Measurements from ENCODE around the gene PABPC1L2A. TPM values are rescaled to one million over a fixed set of nuclear protein-coding genes. Genes with fewer than 3 reads are reported as not detected.
A peak's percentile ranks its signal among the peaks of the same experiment; 100 is the strongest.

Gene PABPC1L2A
- total RNA-seq, 2 donors from 2014 or later = 0.49 TPM; not detected in 1

DNA sequence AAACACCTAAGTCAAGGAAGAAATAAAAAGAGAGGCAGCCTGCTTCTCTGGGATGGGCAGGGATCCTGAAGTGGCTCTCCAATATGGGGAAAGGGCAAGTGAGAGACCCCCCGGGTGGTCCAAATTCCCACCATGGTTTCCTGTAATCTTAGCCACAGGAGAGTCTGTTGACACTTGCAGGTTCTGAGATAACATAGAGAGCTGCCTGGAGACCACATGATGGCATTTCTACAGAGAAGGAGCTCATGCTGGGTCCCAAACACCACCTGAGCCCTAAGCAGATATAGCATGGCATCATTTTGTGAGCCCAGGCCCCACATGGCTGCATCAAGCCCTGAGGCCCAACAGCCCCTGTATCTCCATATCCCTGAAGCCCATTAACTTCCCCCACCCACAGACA, 50.4 kb downstream of the PABPC1L2A start:
- Mint-ChIP-seq H3K9me3 (peaks cover 61% of the 10 kb centered on the region), H3K27me3 (ENCODE audit: insufficient read depth) (peaks cover 32% of the 10 kb centered on the region), H3K36me3 (ENCODE audit: low read depth) (no peaks in the 10 kb centered on the region), H3K4me1 (peaks cover 2% of the 10 kb centered on the region), H3K4me3 (no peak overlapping the region), H3K27ac (no peak overlapping the region)
- Histone ChIP-seq H3K36me3 (ENCODE audit: control insufficient read depth, insufficient read depth, low read length) (no peaks in the 10 kb centered on the region), H3K9ac (ENCODE audit: extremely low read depth, low read length, poor library complexity, severe bottlenecking) (no peak overlapping the region), H3K4me3 (ENCODE audit: low read length) (no peak overlapping the region), H3K27ac (ENCODE audit: low read depth, low read length) (no peak overlapping the region), H3K9me3 (ENCODE audit: control insufficient read depth, low read length) (no peaks in the 10 kb centered on the region), H3K4me1 (ENCODE audit: control insufficient read depth, insufficient read depth, low read length) (no peaks in the 10 kb centered on the region), H3K27me3 (ENCODE audit: control insufficient read depth, insufficient read depth, low read length, poor library complexity, severe bottlenecking) (peaks cover 19% of the 10 kb centered on the region)
- WGBS, 2 experiments (ENCODE audit: insufficient coverage in 1 of 2, insufficient read length in 1 of 2) = 0% methylated on average over 1 of the region's 1 CpG; no CpG with 5 or more reads in 1 of the 2 experiments
- no peak for TF ChIP-seq CTCF (conservative IDR thresholded peaks at IDR 0.05)
- peak; percentile 56 for DNase-seq

Other genes starting within 250 kb of the PABPC1L2A start
- not detected for gene FAM236C, start 166.9 kb downstream of the PABPC1L2A start, total RNA-seq
- not detected for gene FAM236A, start 141.3 kb downstream of the PABPC1L2A start, total RNA-seq
- not detected for gene DMRTC1, start 135.7 kb downstream of the PABPC1L2A start, total RNA-seq
- under 1 TPM in 1 of 2 donors, not detected in 1; 0.15 TPM for gene PABPC1L2B, start 76.6 kb downstream of the PABPC1L2A start, total RNA-seq
- 1 to 10 TPM; 5.7 to 6.9 TPM for gene NAP1L2, start 135.3 kb upstream of the PABPC1L2A start, total RNA-seq

Measured in endodermal cell (in vitro differentiated cells).